PC-3 (cell line): Measurements from ENCODE around the gene CKAP5.

Source experiments
- CTCF ChIP-seq: fragments of 300-600 bp; sonication (generic); conservative IDR thresholded peaks from 2 replicates; pipeline ENCODE4 v1.5.1; 2017; ENCODE audit warnings: antibody characterized with exemption, low read depth, mild to moderate bottlenecking, low read length
- EZH2 ChIP-seq: fragments of 300-600 bp; sonication (generic); IDR thresholded peaks from one replicate; pipeline ENCODE4 v1.6.1; 2017; ENCODE audit warnings: antibody characterized with exemption, mild to moderate bottlenecking, low read length; ENCODE audit not compliant: unreplicated experiment
- EZH2phosphoT487 ChIP-seq: fragments of 300-600 bp; sonication (generic); IDR thresholded peaks from 2 replicates; pipeline ENCODE4 v1.6.1; 2018; ENCODE audit warnings: mild to moderate bottlenecking, antibody characterized with exemption, low read length, borderline replicate concordance

DNA sequence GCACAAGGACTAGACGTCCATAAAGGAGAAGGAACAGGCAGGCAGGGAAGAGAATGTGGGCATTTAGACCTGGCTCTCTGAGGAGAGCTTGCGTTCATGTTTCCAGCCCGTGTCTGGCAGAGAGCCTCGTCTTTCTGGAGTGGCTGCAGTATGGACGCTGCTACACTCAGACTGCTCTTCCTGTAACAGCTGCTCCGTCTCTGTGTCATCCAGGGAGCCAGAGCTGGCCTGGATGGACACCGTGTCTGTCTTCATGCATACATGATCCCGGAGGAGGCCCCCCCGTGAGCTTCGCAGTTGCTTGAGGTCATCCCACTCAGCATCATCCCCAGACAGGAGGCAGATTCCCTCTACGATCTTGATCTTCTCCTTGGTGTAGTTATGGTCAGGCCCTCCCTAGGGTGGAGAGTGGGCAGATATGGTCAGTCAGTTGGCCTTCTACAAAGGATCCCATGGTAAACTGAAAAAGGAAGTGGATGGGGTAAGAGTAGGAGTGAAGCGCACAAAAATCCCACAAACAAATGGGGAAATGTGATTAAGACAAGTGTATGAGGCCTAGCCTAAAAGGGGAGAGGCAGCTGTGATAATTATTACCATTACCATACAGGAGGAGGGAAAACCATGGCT, 13.0 kb upstream of the CKAP5 start:
- TF ChIP-seq CTCF (no peak), EZH2phosphoT487 (no peak), EZH2 (no peak)
